ENCODE data around the gene DPP7.
"Not testable (repeated sequence)": the region's sequence is repeated elsewhere in the genome, so short reads cannot be mapped to it uniquely, and the experiment has no call there.

Gene DPP7

DNA sequence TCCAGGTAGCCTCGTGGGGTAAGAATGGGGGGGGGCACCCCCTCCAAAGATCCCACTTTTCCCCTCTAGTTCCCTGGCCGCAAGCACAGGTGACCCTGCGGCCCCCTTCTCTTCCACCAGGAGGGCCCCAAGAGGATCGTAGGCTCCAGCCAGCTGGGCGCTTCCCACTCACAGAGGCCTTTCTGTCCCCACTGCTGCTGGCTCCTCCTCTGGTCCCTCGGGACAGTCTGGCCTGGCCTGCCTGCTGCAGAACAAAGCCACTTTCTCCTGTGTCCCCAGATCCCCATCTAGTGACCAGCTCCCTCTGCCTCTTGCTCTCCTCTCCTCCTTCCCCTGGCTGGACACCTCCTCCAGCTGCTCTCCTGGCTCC, 43.6 kb downstream of the DPP7 start:
- DNase-seq (ENCODE audit: low read depth), result no peak

- peak; percentile 74 for DNase-seq (ENCODE audit: low read depth)
These were observed 44.2 kb downstream of the DPP7 start, which contains the start of gene SAPCD2 for GRCh38 chr9:137070201-137070905. Gene SAPCD2 (minus strand): TSS chr9:137070557. CDS start chr9:137070460, 97 bp downstream.

DNA sequence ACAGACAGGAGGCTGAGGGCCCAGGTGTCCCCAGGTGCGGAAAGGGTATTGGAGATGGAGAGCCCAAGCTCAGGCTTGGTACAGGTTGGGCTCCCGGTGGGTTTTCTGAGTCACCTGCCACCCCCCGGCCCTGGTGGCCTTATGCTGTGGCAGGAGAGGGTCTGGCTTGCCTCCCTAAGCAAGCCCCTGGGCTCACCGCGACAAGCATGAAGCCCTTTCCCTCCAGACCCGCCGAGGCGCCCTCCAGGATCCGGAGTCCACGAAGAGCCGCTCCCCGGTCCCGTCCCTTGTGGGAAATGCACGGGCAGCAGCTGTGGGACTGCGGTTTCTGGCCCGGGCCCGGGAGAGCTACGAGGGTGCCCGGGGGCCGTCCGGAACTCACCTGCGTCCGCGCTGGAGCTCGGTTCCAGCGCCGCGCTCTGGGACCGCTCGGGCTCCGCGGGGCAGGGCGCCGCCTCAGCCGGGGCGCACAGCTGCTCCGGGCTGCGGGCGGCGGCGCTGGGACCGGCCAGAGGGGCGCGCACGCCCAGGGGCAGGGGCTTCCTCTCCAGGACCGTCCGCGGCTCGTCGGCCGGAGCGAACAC, 44.9 kb downstream of the DPP7 start:
- DNase-seq (ENCODE audit: low read depth), result no peak

DNA sequence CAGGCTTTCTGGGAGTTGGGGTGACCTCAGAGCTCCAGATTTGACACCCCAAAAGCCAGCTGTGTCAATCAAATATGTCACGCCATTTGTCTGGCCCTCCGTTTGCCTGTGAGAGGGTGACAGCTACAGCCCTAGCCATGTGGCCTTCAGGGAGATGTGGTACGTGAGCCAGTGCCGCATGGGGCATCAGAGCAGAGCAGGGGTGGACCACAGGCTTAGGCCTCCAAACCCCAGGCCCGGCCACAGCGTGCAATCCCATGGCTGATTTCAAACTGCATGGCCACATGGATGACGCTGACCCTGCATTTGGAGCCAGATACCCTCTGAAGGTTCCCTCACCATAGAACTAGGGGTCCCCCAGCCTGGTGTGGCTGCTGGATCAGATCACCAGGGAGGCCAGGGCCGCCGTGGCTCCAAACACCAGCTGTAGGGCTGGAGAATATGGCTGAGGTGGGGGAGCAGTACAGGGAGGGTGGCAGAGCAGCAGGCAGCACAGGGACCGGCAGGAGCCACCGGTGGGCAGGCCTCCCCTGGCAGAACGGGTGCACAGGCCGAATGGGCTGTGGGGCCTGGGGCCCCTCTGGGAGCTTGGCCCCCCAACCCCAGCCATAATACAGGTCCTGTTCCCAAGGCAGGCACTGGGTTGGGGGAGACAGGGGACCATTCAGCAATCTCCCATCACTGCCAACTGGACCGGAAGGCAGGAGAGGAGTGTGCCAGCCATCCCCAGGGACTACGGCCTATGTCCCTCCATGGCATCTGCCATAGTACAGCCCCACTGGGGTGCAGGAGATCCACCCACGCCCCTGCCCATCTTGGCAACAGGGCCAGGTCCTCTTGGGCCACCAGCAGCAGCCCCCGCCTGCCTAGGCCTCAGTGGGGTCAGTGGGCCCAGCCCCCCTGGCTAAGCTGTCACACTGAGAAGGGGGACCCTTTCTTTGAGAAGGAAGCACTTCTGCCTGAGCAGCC, 45.7 kb downstream of the DPP7 start:
- DNase-seq (ENCODE audit: low read depth), result no peak

DNA sequence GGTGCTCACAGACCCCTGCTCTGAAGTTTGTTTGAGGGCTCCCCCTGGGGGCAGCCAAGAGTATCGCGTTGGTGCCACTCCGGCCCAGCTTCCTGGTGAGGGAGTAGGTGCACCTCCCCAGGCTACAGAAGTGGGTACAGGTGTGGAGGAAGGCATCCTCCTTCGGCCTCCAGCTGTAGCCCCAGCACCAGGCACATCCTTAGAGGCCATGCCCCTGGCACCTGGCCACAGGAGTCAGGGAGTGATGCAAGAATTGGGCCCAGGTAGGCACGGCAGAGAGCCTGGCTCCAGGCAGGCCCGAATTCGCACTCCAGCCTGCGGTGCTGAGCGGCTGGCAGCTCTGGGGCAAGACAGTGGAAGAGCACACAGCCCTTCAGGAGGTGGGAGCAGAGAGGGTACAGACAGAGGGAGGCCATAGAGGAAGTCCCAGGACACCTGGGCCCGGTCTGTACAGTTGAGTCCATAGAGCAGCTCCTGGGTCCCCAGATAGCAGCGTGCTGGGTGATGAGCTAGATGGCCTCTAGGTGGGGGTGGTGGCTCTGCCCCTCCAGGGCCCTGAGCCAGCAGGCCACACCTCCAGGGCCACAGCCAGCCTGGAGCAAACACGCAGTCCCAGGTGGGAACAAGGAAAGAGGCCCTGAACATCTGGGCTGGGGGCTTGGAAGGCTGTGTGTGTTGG, 46.5 kb downstream of the DPP7 start:
- peak; percentile 77 for DNase-seq (ENCODE audit: low read depth)

DNA sequence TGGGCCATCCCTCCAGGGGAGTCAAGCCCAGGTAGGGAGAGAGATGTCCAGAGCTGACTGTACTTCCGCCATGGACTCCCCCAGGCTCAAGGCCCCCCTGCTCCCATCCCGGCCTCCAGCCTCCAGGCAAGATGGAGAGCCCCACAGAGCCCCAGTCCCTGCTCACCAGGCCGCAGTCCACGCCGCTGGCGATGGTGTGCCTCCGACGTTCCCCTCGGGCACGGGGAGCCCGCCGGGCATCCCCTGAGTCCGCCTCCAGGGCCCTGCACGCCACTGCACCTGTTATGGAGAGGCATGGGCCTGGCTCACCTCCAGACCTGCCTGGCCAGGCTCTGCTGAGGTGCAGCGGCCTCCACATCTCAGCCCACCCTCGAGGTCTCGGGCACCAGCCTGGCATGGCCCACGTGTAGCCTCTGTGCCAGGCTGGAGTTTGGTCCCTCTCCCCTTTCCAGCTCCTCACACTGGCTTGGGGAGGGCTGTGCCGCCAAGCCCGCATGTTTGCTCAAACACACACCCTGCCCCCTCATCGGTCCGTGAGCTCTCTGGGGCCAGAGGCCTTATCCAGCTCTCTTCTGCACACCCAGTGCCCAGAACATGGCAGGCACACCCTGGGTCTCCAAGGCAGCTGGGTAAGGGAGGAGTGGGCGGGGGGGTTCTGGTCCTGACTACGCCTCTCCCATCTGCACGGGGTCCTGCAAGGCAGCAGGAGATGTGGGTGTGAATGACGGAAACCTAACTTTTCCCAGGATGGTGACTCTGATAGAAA, 48.3 kb downstream of the DPP7 start:
- DNase-seq (ENCODE audit: low read depth), result no peak

DNA sequence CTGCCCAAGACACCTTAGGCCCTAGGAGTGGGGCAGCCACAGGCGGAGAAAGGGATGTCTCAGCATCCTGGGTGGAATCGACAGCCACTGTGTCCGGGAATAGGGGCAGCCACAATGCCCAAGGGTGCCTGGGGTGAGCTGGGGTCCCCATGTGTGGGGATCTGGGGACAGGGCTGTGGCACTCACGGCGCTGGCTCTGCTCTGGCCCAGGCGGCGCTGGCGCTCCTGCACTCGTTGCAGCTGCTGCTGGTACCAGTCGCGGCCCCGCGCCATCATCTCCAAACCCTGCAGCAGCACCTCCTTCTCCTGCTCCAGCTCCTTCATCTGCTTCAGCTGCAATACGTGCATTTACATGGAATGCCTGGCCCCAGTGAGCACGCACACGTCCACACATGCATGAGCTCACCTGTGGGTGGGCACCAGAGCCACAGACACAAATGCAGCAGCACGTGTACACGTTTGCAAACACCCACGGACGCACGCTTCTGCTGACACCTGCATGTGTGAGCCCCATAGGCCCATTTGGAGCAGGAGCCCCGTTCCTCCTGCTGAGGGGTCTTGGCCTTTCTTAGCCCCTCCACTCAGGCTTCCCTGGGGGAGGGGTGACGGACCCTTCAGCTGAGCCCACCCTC, 49.1 kb downstream of the DPP7 start:
- DNase-seq (ENCODE audit: low read depth), result no peak

DNA sequence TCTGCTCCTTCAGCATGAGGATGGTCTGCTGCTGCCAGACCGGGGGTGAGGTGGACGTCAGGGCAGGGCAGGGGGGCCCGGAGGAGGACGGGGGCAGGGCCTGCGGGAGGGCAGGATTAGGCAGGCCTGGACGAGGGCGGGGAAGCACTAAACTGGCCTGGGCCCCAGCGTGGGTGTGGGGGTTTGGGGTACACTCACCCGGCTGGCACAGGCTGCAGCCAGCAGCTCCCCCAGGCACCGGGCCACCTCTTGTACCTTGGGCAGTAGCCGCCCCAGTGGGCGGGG, 49.7 kb downstream of the DPP7 start:
- DNase-seq (ENCODE audit: low read depth), result no peak

DNA sequence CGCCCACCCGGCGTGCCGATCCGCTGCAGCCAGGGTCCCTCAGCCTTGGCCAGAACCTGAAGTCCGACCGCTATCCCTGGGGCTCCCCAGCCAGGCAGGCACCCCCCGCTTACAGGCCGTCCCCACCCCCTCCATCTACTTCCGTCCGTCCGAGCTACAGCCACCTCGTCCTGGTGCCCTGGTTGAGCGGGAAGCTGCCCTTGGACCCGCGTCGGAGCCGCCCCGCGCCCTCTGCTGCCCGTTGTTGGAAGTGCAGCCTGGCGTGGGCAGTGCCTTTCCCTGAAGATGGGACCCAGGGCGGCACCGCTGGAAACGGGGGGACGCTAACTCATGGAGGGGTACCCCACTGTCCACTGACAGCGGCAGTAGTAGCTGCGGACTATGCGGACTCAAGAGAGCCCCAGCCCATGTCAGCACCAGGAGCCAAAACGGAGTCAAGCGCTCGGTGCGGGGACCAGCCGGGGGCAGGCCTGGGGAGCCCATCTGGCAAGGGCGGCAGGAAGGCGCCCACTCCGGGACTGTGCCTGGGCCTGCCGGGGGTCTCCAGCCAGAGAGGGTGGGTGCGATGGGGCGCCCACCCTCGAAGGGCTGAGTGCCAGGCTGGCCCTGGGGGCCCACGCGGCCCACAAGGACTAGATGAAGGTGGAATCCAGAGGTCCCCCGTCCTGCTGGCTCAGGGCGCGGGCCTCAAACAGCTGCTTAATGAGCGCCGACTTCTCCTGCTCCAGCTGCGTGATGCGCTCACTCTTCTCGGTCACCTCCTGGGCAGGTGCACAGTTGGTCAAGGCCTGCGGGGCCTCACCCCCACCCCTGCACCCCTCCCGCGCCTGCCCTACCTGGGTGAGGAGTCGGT, 50.3 kb downstream of the DPP7 start:
- no peak for DNase-seq (ENCODE audit: low read depth)

GRCh38 chr9:137063311-137064026, 51.1 kb downstream of the DPP7 start:
- no peak for DNase-seq (ENCODE audit: low read depth)

DNA sequence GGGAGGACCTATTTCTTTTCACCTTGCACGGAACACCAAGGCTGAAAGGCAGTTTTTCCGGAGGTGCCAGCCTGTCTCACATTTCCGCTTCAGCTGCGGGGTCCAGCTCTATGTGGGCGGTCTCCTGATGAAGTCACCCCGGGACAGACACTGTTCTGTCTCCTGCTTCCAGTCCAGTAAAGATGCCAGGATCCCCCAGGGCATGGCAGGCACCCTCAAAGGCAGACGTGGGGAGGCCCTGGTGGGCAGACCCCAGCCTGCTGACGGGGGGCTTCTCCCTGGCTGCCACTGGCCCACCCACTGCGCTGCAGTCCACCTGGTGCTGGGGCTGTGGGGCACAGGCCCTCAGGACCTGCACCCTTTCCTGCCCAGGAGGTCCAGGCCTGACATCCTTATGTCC, 51.7 kb downstream of the DPP7 start:
- DNase-seq (ENCODE audit: low read depth), result not testable (repeated sequence)

- no peak for DNase-seq (ENCODE audit: low read depth)
These were observed 52.1 kb downstream of the DPP7 start for GRCh38 chr9:137062384-137062783.

All from T follicular helper cell (primary cell).